ENCODE data around the gene C19orf18.
"Not testable (repeated sequence)": the region's sequence is repeated elsewhere in the genome, so short reads cannot be mapped to it uniquely, and the experiment has no call there.

Gene C19orf18

DNA sequence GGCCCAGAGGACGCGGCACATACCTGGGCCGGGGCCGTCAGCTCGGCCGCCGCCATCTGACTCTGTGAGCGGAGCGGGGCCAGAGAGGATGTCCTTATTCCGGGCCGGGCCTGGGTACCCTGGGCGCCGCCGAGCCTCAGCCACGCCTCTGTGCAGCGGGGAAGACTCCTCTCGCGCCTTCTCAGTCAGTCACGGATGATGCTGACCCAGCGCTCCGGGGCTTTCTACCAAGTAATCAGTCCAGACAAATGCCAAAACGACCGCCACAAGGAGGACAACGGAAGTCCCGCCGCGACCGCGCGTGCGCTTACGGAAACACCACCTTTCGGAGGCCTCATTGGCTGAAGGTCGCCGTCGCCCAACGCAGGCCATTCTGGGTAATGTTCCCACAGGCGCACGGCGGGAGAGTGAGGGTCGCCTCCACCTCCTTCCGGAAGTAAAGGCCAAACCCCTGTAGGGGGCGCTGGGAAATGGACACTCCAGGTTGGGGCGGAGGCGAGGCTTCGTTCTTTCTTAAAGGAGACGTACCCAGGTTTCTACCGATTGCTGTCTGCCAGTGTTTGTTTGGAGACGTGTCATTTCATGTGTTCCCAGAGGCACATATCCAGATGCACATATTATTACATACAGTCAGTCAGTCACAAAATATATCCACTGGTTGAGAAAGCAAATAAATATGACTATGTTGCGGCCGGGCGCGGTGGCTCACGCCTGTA, 26.8 kb downstream of the C19orf18 start, which contains the start of gene ZNF256:
Gene ZNF256 (minus strand): TSS at position 288 of the 716 bp plus-strand sequence. CDS start 232 bp downstream, at position 56.
- Histone ChIP-seq H3K4me3 (ENCODE audit: low read depth in 1 of 2, low read length in 2 of 2) (peak within 1 kb of the TSS; percentile 74 to 98), H3K9me3 (ENCODE audit: control insufficient read depth in 1 of 2, low read length in 2 of 2) (peaks cover 22 to 50% of the 10 kb centered on the region in 2 donors), H3K36me3 (ENCODE audit: control insufficient read depth in 1 of 2, insufficient read depth in 2 of 2, low read length in 2 of 2) (peaks cover 17 to 25% of the 10 kb centered on the region in 2 donors)

GRCh38 chr19:57947088-57947418, 27.3 kb downstream of the C19orf18 start:
- Histone ChIP-seq H3K27ac (ENCODE audit: low read length) (no peak overlapping the region), H3K36me3 (ENCODE audit: control insufficient read depth in 1 of 2, insufficient read depth in 2 of 2, low read length in 2 of 2) (peaks cover 23 to 30% of the 10 kb centered on the region in 2 donors), H3K4me1 (ENCODE audit: control insufficient read depth in 1 of 2, insufficient read depth in 2 of 2, low read length in 2 of 2) (peaks cover 0 to 12% of the 10 kb centered on the region in 2 donors), H3K9me3 (ENCODE audit: control insufficient read depth in 1 of 2, low read length in 2 of 2) (peaks cover 28 to 51% of the 10 kb centered on the region in 2 donors), H3K27me3 (ENCODE audit: low read depth, low read length) (no peaks in the 10 kb centered on the region), H3K4me3 (ENCODE audit: low read depth in 1 of 2, low read length in 2 of 2) (peak overlapping the region; percentile 74 to 98)

More for the DNA sequence above, 26.8 kb downstream of the C19orf18 start, which contains the start of gene ZNF256:
- H3K4me1 ChIP-seq (ENCODE audit: control insufficient read depth in 1 of 2, insufficient read depth in 2 of 2, low read length in 2 of 2), result peaks cover 0 to 12% of the 10 kb centered on the region in 2 donors
- H3K27ac ChIP-seq (ENCODE audit: low read length), result no peak within 1 kb of the TSS
- H3K27me3 ChIP-seq (ENCODE audit: low read depth, low read length), result no peaks in the 10 kb centered on the region

DNA sequence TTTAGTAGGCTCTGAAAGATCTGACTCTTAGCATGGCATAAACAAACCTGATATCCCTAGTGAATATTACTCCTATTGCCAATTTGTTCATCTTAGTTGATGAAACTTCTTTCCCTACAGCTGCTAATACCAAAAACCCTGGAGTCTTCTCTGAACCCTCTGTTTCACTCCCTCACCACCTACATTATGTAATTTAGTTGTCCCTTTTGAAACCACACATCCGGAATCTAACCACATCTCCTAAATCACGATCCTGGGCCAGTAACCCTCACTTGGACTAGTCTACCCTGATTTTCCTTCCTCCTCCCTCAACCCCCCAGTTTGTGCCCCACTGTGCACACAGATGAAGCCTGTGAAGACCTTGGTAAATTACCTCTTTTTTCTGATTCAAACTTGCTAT, 28.0 kb downstream of the C19orf18 start:
- Histone ChIP-seq H3K9me3 (ENCODE audit: control insufficient read depth in 1 of 2, low read length in 2 of 2) (peaks cover 35 to 56% of the 10 kb centered on the region in 2 donors), H3K4me3 (ENCODE audit: low read depth in 1 of 2, low read length in 2 of 2) (peak overlapping the region; percentile 74 to 98)

DNA sequence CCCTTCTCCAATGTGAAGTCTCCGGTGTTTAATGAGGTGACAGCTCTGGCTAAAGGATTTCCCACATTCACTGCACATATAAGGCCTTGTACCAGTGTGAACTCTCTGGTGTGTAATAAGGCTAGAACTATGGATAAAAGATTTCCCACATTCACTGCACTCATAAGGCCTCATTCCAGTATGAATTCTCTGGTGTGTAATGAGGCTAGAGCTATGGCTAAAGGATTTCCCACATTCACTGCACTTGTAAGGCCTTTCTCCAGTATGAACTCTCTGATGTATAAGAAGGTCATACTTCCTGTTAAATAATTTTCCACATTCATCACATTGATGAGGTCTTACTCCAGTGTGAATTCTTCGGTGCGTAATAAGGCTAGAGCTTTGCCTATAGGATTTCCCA, 32.7 kb downstream of the C19orf18 start:
- no peak overlapping the region for H3K27ac ChIP-seq (ENCODE audit: low read length)
- H3K4me1 ChIP-seq (ENCODE audit: control insufficient read depth in 1 of 2, insufficient read depth in 2 of 2, low read length in 2 of 2), result peaks cover 0 to 6% of the 10 kb centered on the region in 2 donors
- peaks cover 40 to 70% of the 10 kb centered on the region in 2 donors for H3K9me3 ChIP-seq (ENCODE audit: control insufficient read depth in 1 of 2, low read length in 2 of 2)
- H3K36me3 ChIP-seq (ENCODE audit: control insufficient read depth in 1 of 2, insufficient read depth in 2 of 2, low read length in 2 of 2), result peaks cover 36 to 69% of the 10 kb centered on the region in 2 donors
- peak overlapping the region; percentile 32 to 52 for H3K4me3 ChIP-seq (ENCODE audit: low read depth in 1 of 2, low read length in 2 of 2)
- H3K27me3 ChIP-seq (ENCODE audit: low read depth, low read length), result no peaks in the 10 kb centered on the region

More for the DNA sequence above, 28.0 kb downstream of the C19orf18 start:
- H3K36me3 ChIP-seq (ENCODE audit: control insufficient read depth in 1 of 2, insufficient read depth in 2 of 2, low read length in 2 of 2), result peaks cover 30 to 38% of the 10 kb centered on the region in 2 donors
- H3K4me1 ChIP-seq (ENCODE audit: control insufficient read depth in 1 of 2, insufficient read depth in 2 of 2, low read length in 2 of 2), result peaks cover 0 to 12% of the 10 kb centered on the region in 2 donors
- H3K27me3 ChIP-seq (ENCODE audit: low read depth, low read length), result no peaks in the 10 kb centered on the region
- H3K27ac ChIP-seq (ENCODE audit: low read length), result no peak overlapping the region

DNA sequence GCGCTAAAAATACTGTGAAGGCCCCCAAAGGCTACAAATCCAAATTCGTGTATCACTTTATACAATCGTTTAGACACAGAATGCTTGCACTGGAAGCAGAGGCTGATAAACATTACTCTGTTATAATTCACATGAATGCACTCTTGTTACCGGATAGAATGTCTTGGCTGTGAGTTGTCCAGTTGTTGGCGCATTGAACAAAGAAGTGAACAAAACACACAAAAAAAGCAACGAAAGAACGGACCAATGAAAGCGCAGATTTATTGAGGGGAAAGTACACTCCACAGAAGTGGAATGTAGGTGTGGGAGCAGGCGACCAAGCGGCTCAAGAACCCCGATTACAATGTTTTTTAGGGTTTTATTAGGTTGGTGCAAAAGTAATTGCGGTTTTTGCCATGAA, 38.6 kb downstream of the C19orf18 start:
- Histone ChIP-seq H3K27me3 (ENCODE audit: low read depth, low read length) (no peaks in the 10 kb centered on the region), H3K9me3 (ENCODE audit: control insufficient read depth in 1 of 2, low read length in 2 of 2) (peaks cover 9 to 36% of the 10 kb centered on the region in 2 donors), H3K27ac (ENCODE audit: low read length) (no peak overlapping the region), H3K36me3 (ENCODE audit: control insufficient read depth in 1 of 2, insufficient read depth in 2 of 2, low read length in 2 of 2) (peaks cover under 1 to 48% of the 10 kb centered on the region in 2 donors), H3K4me1 (ENCODE audit: control insufficient read depth in 1 of 2, insufficient read depth in 2 of 2, low read length in 2 of 2) (peaks cover 0 to 7% of the 10 kb centered on the region in 2 donors), H3K4me3 (ENCODE audit: low read depth in 1 of 2, low read length in 2 of 2) (peak overlapping the region; percentile 75 to 78)

- peaks cover 2 to 49% of the 10 kb centered on the region in 2 donors for H3K36me3 ChIP-seq (ENCODE audit: control insufficient read depth in 1 of 2, insufficient read depth in 2 of 2, low read length in 2 of 2)
- peaks cover 9 to 40% of the 10 kb centered on the region in 2 donors for H3K9me3 ChIP-seq (ENCODE audit: control insufficient read depth in 1 of 2, low read length in 2 of 2)
- no peak within 1 kb of the TSS for H3K27ac ChIP-seq (ENCODE audit: low read length)
- no peaks in the 10 kb centered on the region for H3K27me3 ChIP-seq (ENCODE audit: low read depth, low read length)
- peak within 1 kb of the TSS; percentile 75 to 78 for H3K4me3 ChIP-seq (ENCODE audit: low read depth in 1 of 2, low read length in 2 of 2)
- H3K4me1 ChIP-seq (ENCODE audit: control insufficient read depth in 1 of 2, insufficient read depth in 2 of 2, low read length in 2 of 2), result peaks cover 0 to 7% of the 10 kb centered on the region in 2 donors
Observed at GRCh38 chr19:57934820-57935665, 39.3 kb downstream of the C19orf18 start, which contains the start of gene ZNF418. TSS of gene ZNF418 (minus strand) at chr19:57935402. CDS start at chr19:57933822, 1,580 bp downstream.

DNA sequence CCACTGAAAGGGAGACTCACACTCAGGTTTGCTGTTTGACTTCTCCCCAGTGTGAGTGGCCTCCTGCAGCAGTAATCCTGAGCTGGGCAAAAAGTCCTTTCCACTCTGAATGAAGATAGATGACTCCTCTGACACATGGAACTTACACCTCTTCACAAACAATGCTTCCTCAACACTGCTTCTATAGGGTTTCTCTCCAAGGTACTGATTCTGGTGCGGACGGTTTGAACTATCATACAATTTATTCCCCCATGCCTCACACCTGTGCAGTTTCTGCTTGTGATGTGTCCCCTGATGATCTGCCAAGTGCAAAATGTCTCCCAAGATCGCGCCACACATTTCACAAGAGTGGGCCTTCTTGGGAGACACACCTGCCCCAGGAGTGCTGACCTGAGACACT, 46.7 kb downstream of the C19orf18 start:
- H3K4me3 ChIP-seq (ENCODE audit: low read depth in 1 of 2, low read length in 2 of 2), result peak overlapping the region; percentile 31 to 46
- peaks cover 28 to 73% of the 10 kb centered on the region in 2 donors for H3K36me3 ChIP-seq (ENCODE audit: control insufficient read depth in 1 of 2, insufficient read depth in 2 of 2, low read length in 2 of 2)
- no peaks in the 10 kb centered on the region for H3K27me3 ChIP-seq (ENCODE audit: low read depth, low read length)
- H3K27ac ChIP-seq (ENCODE audit: low read length), result no peak overlapping the region
- H3K4me1 ChIP-seq (ENCODE audit: control insufficient read depth in 1 of 2, insufficient read depth in 2 of 2, low read length in 2 of 2), result no peaks in the 10 kb centered on the region
- H3K9me3 ChIP-seq (ENCODE audit: control insufficient read depth in 1 of 2, low read length in 2 of 2), result peaks cover 32 to 76% of the 10 kb centered on the region in 2 donors

GRCh38 chr19:57916168-57916995, 58.0 kb downstream of the C19orf18 start, which contains the start of gene ZNF417:
TSS of gene ZNF417 (minus strand) at chr19:57916592. CDS start at chr19:57916411, 181 bp downstream.
- Histone ChIP-seq H3K4me1 (ENCODE audit: control insufficient read depth in 1 of 2, insufficient read depth in 2 of 2, low read length in 2 of 2) (peaks cover 0 to 13% of the 10 kb centered on the region in 2 donors), H3K36me3 (ENCODE audit: control insufficient read depth in 1 of 2, insufficient read depth in 2 of 2, low read length in 2 of 2) (peaks cover 8 to 39% of the 10 kb centered on the region in 2 donors), H3K4me3 (ENCODE audit: low read depth in 1 of 2, low read length in 2 of 2) (peak within 1 kb of the TSS; percentile 82 to 90), H3K9me3 (ENCODE audit: control insufficient read depth in 1 of 2, low read length in 2 of 2) (peaks cover 0 to 15% of the 10 kb centered on the region in 2 donors)
- not testable (repeated sequence) for H3K27ac ChIP-seq (ENCODE audit: low read length); H3K27me3 ChIP-seq (ENCODE audit: low read depth, low read length)

- Histone ChIP-seq H3K4me3 (ENCODE audit: low read depth in 1 of 2, low read length in 2 of 2) (peak overlapping the region; percentile 82 to 90), H3K9me3 (ENCODE audit: control insufficient read depth in 1 of 2, low read length in 2 of 2) (peaks cover 6 to 19% of the 10 kb centered on the region in 2 donors), H3K36me3 (ENCODE audit: control insufficient read depth in 1 of 2, insufficient read depth in 2 of 2, low read length in 2 of 2) (peaks cover 13 to 41% of the 10 kb centered on the region in 2 donors), H3K27me3 (ENCODE audit: low read depth, low read length) (no peaks in the 10 kb centered on the region), H3K27ac (ENCODE audit: low read length) (no peak overlapping the region), H3K4me1 (ENCODE audit: control insufficient read depth in 1 of 2, insufficient read depth in 2 of 2, low read length in 2 of 2) (peaks cover 0 to 13% of the 10 kb centered on the region in 2 donors)
Observed at GRCh38 chr19:57914531-57914930, 59.8 kb downstream of the C19orf18 start.

All from muscle layer of duodenum (tissue), 2 donors.